ENCODE data around the gene PDCD4. TPM values are rescaled to one million over a fixed set of nuclear protein-coding genes. Genes with fewer than 3 reads are reported as not detected.
"Not testable (repeated sequence)": the region's sequence is repeated elsewhere in the genome, so short reads cannot be mapped to it uniquely, and the experiment has no call there.

PDCD4 gene
- polyA plus RNA-seq, 1 donor from 2014 or later, result 319 TPM

DNA sequence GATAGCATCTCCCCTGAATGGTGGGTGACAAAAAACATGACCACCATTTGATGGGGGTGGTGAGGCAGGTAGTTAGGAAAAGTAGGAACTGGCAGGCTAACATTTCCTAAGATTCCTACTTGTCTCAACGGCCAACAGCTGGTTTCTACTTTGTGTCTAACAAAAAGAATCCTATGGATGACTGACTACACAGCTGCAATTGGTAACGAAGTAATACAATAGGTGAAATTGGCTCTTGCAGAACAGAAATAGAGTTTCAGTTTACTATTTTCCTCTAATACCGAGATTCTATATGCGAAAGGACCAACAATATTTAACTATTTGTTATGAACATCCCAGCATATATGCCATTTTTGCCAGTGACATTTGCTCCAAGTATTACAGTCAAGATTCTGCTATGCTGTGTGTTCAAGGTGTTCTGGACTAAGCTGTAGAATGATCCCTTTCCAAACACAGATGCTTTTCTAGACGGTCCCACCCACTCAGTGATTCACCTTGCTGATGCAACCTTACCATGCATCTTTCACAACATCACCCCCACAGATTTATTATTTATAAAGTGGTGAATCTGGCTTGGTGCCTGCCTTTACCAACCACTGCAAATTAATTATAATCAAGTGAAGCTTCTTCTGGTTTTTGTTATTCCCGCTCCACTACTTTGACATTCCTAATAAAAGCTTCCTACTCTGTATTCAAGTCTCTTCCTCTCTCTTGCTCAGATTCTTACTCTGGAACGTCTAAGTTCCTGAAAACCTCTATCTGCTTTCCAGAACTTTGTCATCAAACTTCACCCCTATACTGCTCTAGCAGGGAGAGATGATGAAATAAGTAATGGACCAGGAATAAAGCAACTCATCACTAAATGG lies 30.5 kb downstream of the PDCD4 start:
- Mint-ChIP-seq H3K4me1 (peaks cover 5 to 9% (median 7%) of the 10 kb centered on the region in 3 donors), H3K27ac (peak overlapping the region in 1 of 3 donors; percentile 37), H3K9me3 (no peaks in the 10 kb centered on the region), H3K27me3 (no peaks in the 10 kb centered on the region), H3K36me3 (peaks cover 2% of the 10 kb centered on the region), H3K4me3 (no peak overlapping the region)

DNA sequence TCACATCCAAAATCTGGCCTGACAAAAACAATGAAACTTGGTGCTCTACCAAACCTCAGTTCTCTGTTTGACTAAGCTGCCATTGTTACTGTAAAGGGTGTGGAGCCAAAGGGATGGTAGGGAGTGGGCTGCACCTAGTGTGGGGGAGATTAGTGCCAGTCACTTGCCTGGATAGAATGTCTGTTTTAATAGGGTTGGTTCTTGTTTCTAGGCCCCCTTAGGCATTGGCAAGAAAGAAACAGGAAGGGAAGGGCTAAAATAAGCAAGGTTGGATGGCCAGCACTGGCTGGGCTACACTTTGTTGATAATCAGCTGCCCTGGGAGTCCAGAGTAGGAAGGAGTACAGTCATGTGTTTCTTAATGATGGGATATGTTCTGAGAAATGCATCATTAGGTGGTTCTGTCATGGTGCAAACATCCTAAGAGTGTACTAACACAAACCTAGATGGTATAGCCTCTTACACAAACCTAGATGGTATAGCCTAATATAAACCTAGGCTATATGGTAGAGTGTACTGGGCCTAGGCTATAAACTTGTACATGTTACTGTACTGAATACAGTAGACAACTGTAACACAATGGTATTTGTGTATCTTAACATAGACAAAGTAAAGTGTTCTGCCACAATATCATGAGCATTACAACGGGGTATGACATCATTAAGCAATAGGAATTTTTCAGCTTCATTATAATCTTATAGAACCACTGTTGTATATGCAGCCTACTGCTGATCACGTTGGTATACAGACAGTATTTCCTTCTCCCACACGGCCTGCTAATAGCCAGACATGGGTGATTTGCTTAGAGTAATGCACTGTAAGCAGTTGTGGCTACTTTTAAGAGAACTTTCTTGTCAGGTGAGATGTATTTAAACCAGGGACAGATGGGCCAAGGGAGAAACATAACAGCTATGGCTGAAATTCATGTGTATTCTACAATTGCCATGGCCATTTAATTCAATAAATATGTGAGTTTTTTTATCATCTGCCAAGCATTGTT lies 31.9 kb downstream of the PDCD4 start:
- H3K36me3 Mint-ChIP-seq, result peaks cover 2% of the 10 kb centered on the region
- H3K27ac Mint-ChIP-seq, result peak overlapping the region in 1 of 3 donors; percentile 37
- no peak overlapping the region for H3K4me3 Mint-ChIP-seq
- H3K27me3 Mint-ChIP-seq, result no peaks in the 10 kb centered on the region
- peaks cover 5 to 9% (median 7%) of the 10 kb centered on the region in 3 donors for H3K4me1 Mint-ChIP-seq
- H3K9me3 Mint-ChIP-seq, result no peaks in the 10 kb centered on the region

DNA sequence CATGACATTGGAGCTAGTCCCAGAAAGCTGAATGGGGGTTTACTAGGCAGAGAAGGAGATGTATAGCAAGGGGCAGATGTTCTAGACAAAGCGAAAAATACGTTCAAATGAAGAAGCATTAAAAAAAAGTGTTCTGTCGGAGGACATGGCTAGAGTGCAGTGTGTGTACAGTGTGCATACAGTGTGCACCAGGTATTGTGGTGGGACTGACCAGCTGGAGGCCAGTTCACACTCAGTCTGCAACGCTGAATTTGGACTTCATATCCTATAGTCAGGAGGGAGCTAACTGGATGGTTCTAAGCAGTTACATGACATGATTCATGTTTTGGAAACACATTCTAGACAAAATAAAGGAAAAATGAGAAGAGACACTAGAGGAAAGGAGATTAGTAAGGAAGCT lies 38.4 kb downstream of the PDCD4 start:
- Mint-ChIP-seq H3K9me3 (no peaks in the 10 kb centered on the region), H3K4me3 (no peak overlapping the region), H3K4me1 (peaks cover under 1 to 8% (median 5%) of the 10 kb centered on the region in 3 donors), H3K27me3 (no peaks in the 10 kb centered on the region), H3K27ac (peak overlapping the region in 1 of 3 donors; percentile 20), H3K36me3 (no peaks in the 10 kb centered on the region)

GRCh38 chr10:110912374-110912773 lies 40.6 kb downstream of the PDCD4 start:
- H3K9me3 Mint-ChIP-seq, result no peaks in the 10 kb centered on the region
- no peaks in the 10 kb centered on the region for H3K36me3 Mint-ChIP-seq
- H3K27me3 Mint-ChIP-seq, result no peaks in the 10 kb centered on the region
- no peak overlapping the region for H3K4me3 Mint-ChIP-seq
- H3K27ac Mint-ChIP-seq, result peak overlapping the region in 1 of 3 donors; percentile 9
- H3K4me1 Mint-ChIP-seq, result peaks cover 4 to 17% (median 14%) of the 10 kb centered on the region in 3 donors

DNA sequence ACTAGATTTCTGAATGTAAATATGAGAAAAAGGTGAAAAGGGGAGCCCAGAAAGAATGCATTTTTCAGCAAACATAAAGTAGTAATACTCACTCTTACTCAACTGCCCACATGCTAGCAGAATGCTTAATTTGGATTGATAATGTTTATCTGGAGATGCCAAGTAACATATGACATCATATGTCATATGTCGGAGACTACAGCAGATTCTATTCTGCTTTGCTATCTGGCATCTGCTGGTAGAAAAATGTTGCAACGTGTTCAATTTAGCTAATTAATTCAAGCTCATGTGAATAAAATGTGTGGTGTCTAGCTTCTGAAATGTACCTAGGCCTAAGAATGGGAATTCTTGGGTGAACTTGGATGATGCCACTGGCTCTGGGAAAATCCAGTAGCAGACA lies 42.7 kb downstream of the PDCD4 start:
- Mint-ChIP-seq H3K27ac (no peak overlapping the region), H3K27me3 (no peaks in the 10 kb centered on the region), H3K4me1 (peaks cover 11 to 23% (median 22%) of the 10 kb centered on the region in 3 donors), H3K4me3 (no peak overlapping the region), H3K36me3 (no peaks in the 10 kb centered on the region), H3K9me3 (no peaks in the 10 kb centered on the region)

- H3K27ac Mint-ChIP-seq, result peak overlapping the region in 2 of 3 donors; percentile 18 to 21
Observed at GRCh38 chr10:110915035-110915434, 43.3 kb downstream of the PDCD4 start.

GRCh38 chr10:110915600-110915999 lies 43.9 kb downstream of the PDCD4 start:
- not testable (repeated sequence) for H3K27me3 Mint-ChIP-seq, H3K36me3 Mint-ChIP-seq, H3K9me3 Mint-ChIP-seq, H3K27ac Mint-ChIP-seq
- Mint-ChIP-seq H3K4me3 (peak overlapping the region in 1 of 4 donors; percentile 95), H3K4me1 (peaks cover 14 to 22% (median 20%) of the 10 kb centered on the region in 3 donors)

More at GRCh38 chr10:110915035-110915434, 43.3 kb downstream of the PDCD4 start:
- Mint-ChIP-seq H3K4me3 (no peak overlapping the region), H3K27me3 (no peaks in the 10 kb centered on the region), H3K9me3 (no peaks in the 10 kb centered on the region), H3K4me1 (peaks cover 11 to 23% (median 22%) of the 10 kb centered on the region in 3 donors), H3K36me3 (no peaks in the 10 kb centered on the region)

DNA sequence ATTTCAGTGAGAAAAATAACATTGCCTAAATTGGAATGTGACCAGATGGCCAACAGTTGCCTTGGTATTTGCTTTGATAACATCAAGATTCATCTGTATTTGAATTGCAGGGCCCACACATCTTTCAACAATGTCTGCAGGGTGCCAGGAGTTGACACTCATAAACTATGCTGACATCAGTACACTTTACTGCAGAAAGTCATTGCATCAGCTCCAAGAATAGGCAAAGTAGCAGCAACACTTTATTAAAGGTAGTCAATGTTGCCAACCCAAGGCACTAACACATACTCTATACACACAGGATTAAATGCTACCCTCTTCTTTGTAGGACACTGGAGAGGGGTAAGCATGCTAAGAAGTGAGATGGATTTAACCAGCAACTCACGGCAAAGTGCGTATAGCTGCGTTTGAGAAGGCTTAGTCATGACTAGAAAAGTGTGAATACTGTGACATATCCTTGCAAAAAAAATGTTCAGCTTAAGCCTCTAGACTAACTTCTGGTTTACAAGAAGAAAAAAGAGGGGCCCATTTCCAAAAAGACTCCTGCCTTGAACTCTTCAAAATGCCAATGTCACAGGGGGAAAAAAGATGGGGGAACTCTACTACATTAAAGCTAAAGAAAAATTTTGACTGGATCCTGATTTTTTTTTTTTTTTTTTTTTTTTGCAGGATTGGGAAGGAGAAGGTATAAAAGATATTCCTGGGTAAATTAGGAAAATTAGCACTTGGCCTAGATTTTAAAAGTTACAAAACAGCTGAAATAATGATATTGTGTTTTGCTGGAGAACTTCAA lies 45.0 kb downstream of the PDCD4 start:
- H3K4me3 Mint-ChIP-seq, result peak overlapping the region in 1 of 4 donors; percentile 95
- H3K27me3 Mint-ChIP-seq, result no peaks in the 10 kb centered on the region
- no peaks in the 10 kb centered on the region for H3K9me3 Mint-ChIP-seq
- no peaks in the 10 kb centered on the region for H3K36me3 Mint-ChIP-seq
- peaks cover 16 to 29% (median 22%) of the 10 kb centered on the region in 3 donors for H3K4me1 Mint-ChIP-seq
- H3K27ac Mint-ChIP-seq, result peak overlapping the region in 1 of 3 donors; percentile 94

- Mint-ChIP-seq H3K27ac (peak overlapping the region; percentile 94 to 100 (median 100)), H3K9me3 (no peaks in the 10 kb centered on the region), H3K4me1 (peaks cover 21 to 37% (median 29%) of the 10 kb centered on the region in 3 donors), H3K27me3 (no peaks in the 10 kb centered on the region), H3K4me3 (peak overlapping the region; percentile 95 to 100 (median 99)), H3K36me3 (no peaks in the 10 kb centered on the region)
Observed at GRCh38 chr10:110918269-110918642, 46.5 kb downstream of the PDCD4 start.

- no peaks in the 10 kb centered on the region for H3K36me3 Mint-ChIP-seq
- H3K27me3 Mint-ChIP-seq, result no peaks in the 10 kb centered on the region
- no peaks in the 10 kb centered on the region for H3K9me3 Mint-ChIP-seq
- peak within 1 kb of the TSS; percentile 95 to 100 (median 99) for H3K4me3 Mint-ChIP-seq
- peaks cover 24 to 41% (median 33%) of the 10 kb centered on the region in 3 donors for H3K4me1 Mint-ChIP-seq
- peak within 1 kb of the TSS; percentile 94 to 100 (median 100) for H3K27ac Mint-ChIP-seq
Observed at GRCh38 chr10:110918643-110919348, 47.1 kb downstream of the PDCD4 start, which contains the start of gene BBIP1. BBIP1 (minus strand) TSS chr10:110919180; CDS start chr10:110918157, 1,023 bp downstream.

GRCh38 chr10:110919349-110919931 lies 47.7 kb downstream of the PDCD4 start, which contains the start of gene SHOC2:
SHOC2 (plus strand) TSS chr10:110919604; CDS start chr10:110964359, 44,755 bp downstream.
- no peaks in the 10 kb centered on the region for H3K36me3 Mint-ChIP-seq
- peak within 1 kb of the TSS; percentile 94 to 100 (median 100) for H3K27ac Mint-ChIP-seq
- H3K4me1 Mint-ChIP-seq, result peaks cover 29 to 46% (median 38%) of the 10 kb centered on the region in 3 donors
- no peaks in the 10 kb centered on the region for H3K9me3 Mint-ChIP-seq
- peak within 1 kb of the TSS; percentile 95 to 100 (median 99) for H3K4me3 Mint-ChIP-seq
- no peaks in the 10 kb centered on the region for H3K27me3 Mint-ChIP-seq

DNA sequence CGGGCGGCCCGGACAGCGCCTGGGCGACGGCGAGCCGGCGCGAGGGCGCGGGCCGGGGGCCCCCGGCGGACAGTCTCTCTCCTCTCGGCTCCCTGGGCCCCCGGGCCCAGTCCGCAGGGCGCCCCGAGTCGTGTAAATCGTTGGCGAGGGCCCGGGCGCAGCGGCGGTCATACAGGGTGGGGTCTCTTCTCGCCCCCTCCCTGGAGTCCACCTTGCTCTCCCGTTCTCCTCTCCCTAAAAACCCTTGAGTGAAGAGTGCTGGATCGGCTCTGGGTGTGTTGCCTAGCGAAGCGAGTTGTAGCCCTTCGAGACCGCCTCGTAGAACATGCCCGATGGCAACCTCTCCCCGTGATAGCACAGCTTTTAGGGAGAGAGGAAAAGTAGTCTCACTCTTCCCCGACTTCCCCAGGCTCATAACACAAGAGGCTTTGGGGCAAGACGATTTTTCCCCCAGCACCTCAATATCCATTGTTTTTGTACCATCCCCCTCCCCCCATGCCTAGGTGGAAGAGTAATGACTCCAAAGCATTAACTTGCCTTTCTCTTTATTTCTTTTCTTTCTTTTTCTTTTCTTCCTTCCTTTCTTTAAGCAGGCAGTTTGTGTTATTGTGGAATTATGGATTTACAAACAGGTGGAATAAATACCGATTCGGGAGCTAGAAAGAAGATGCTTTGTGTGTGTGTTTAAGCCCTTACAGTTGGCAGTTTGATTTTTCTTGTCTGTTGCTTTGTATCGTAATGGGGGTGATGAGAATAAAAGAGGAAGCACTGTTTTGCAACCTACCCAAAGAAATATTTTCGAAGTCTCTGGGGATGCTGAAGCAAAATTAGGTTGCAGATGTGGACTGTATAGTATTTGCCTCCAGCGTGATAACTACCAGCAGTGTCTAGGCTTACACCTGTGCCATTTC lies 48.5 kb downstream of the PDCD4 start:
- Mint-ChIP-seq H3K27me3 (no peaks in the 10 kb centered on the region), H3K9me3 (no peaks in the 10 kb centered on the region), H3K27ac (peak overlapping the region; percentile 81 to 98 (median 92)), H3K4me1 (peaks cover 29 to 43% (median 36%) of the 10 kb centered on the region in 3 donors), H3K36me3 (peaks cover under 1% of the 10 kb centered on the region), H3K4me3 (peak overlapping the region; percentile 94 to 100 (median 98))
